GM12891 (cell line): ENCODE data around the gene GPR63.

ENCODE experiments used
- POLR2A ChIP-seq: IDR thresholded peaks from 2 replicates; pipeline ENCODE4 v1.6.1; 2011; ENCODE audit warnings: low read depth, low read length, control low read depth
- TAF1 ChIP-seq: IDR thresholded peaks from 2 replicates; pipeline ENCODE4 v1.6.1; 2011; ENCODE audit warnings: low read depth, low read length, control low read depth

DNA sequence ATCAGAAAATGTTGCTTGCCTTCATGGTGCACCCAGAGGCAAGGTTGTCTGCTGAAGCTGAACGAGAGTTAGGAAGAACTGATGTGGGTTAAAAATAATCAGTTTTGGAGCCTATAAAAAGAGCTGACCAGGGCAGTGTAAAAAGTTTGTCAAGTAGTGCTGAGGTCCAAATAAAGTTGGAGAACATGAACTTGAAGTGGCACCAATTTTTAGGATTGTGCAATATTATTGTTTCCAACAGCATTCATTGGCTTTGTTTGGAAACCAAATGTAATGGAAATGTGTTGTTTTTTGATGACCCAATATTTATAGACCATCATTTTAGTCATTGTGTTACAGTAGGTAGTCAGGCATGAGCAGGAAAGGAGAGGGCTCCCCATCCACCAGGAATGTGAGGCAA lies 55.7 kb downstream of the GPR63 start:
- TF ChIP-seq POLR2A (no peak), TAF1 (no peak)
